Liver (tissue), 3 donors: Measurements from ENCODE around the gene ABHD2.

Experiments
- CTCF ChIP-seq: fragments of 150-350 bp; IDR thresholded peaks from 2 replicates; pipeline ENCODE4 v1.5.1; 2017; ENCODE audit warnings: improper control_type of control experiment, low read depth, low read length; ENCODE audit not compliant: missing input control
- GABPA ChIP-seq, 2 donors: IDR thresholded peaks in 1 of 2; conservative IDR thresholded peaks in 1 of 2; 2 replicates each; pipeline ENCODE4 v1.6.1; 2016; ENCODE audit warnings: antibody characterized with exemption in 2 of 2, mild to moderate bottlenecking in 1 of 2, moderate library complexity in 1 of 2
- RAD21 ChIP-seq, 2 donors: IDR thresholded peaks; 2 replicates each; pipeline ENCODE4 v1.6.1; 2016; ENCODE audit warnings: antibody characterized with exemption in 2 of 2, mild to moderate bottlenecking in 2 of 2
- donor health status: healthy.
- donor health status: healthy.

- no peak for TF ChIP-seq CTCF
- TF ChIP-seq RAD21 (IDR thresholded peaks at IDR 0.05): no peak
- no peak for TF ChIP-seq GABPA (IDR thresholded peaks at IDR 0.05 in 1 of 2, conservative IDR thresholded peaks at IDR 0.05 in 1 of 2)
Observed at GRCh38 chr15:89150762-89151664, 62.8 kb downstream of the ABHD2 start.
